PC-3 (cell line): ENCODE data around the gene AGRN. TPM values are rescaled to one million over a fixed set of nuclear protein-coding genes. Genes with fewer than 3 reads are reported as not detected.
A peak's percentile ranks its signal among the peaks of the same experiment; 100 is the strongest.

Experiments used
- ATAC-seq: fragments of 200-7000 bp; cut with Tn5 transposase; 2 replicates; pipeline ENCODE4 v1.9.1; 2020; ENCODE audit warnings: mild to moderate bottlenecking, moderate library complexity
- BruUV-seq: library from RNA; stranded (reverse); fragments of 400-500 nt; replicated peaks from 2 replicates; lab custom pipeline; 2021; lab: Mats Ljungman, UMichigan
- CTCF ChIA-PET: fragments of 300-600 bp; sonication (Branson Sonifier 250); formaldehyde crosslinking; loops from one replicate; lab custom pipeline; 2022; ENCODE audit warnings: antibody characterized with exemption; lab: Charles Lee
- POLR2A ChIA-PET: fragments of 300-600 bp; sonication (Branson Sonifier 250); formaldehyde crosslinking; loops from one replicate; lab custom pipeline; 2022; ENCODE audit warnings: antibody characterized with exemption; ENCODE audit not compliant: unreplicated experiment; lab: Charles Lee
- DNase-seq: peaks from one replicate; pipeline ENCODE4 v3.0.0-alpha.2; 2015
- H2AFZ ChIP-seq: fragments of 300-600 bp; sonication (generic); 2 replicates; pipeline ENCODE4 v1.6.0; 2016; ENCODE audit warnings: antibody characterized with exemption, low read length
- H3F3A ChIP-seq: fragments of 300-600 bp; sonication (generic); one replicate; pipeline ENCODE4 v1.6.0; 2017; ENCODE audit warnings: antibody characterized with exemption, low read length, control low read depth, mild to moderate bottlenecking; ENCODE audit not compliant: unreplicated experiment
- H3K27ac ChIP-seq: fragments of 300-600 bp; sonication (generic); 2 replicates; pipeline ENCODE4 v1.5.1; 2016; ENCODE audit warnings: mild to moderate bottlenecking, low read length
- H3K27me3 ChIP-seq: fragments of 300-600 bp; sonication (generic); 2 replicates; pipeline ENCODE4 v1.6.1; 2016; ENCODE audit warnings: low read length, mixed read lengths
- H3K36me3 ChIP-seq: fragments of 300-600 bp; sonication (generic); 2 replicates; pipeline ENCODE4 v1.6.1; 2016; ENCODE audit warnings: low read depth, mixed run types, low read length, mixed read lengths
- H3K4me1 ChIP-seq: fragments of 300-600 bp; sonication (generic); 2 replicates; pipeline ENCODE4 v1.5.1; 2016; ENCODE audit warnings: low read length; ENCODE audit not compliant: insufficient read depth
- H3K4me2 ChIP-seq: fragments of 300-600 bp; sonication (generic); 2 replicates; pipeline ENCODE4 v1.6.0; 2016; ENCODE audit warnings: low read length
- H3K4me3 ChIP-seq: fragments of 300-600 bp; sonication (generic); 2 replicates; pipeline ENCODE4 v1.5.1; 2016; ENCODE audit warnings: mild to moderate bottlenecking, low read length, mixed read lengths
- H3K79me2 ChIP-seq: fragments of 300-600 bp; sonication (generic); 2 replicates; pipeline ENCODE4 v1.6.1; 2017; ENCODE audit warnings: low read length, mixed read lengths
- H3K9ac ChIP-seq: fragments of 300-600 bp; sonication (generic); 2 replicates; pipeline ENCODE4 v1.6.0; 2016; ENCODE audit warnings: mild to moderate bottlenecking, low read length
- H3K9me2 ChIP-seq: fragments of 300-600 bp; sonication (generic); replicated peaks from 2 replicates; pipeline ENCODE4 v1.6.1; 2016; ENCODE audit warnings: mixed run types, low read length, mixed read lengths
- H3K9me3 ChIP-seq: fragments of 300-600 bp; sonication (generic); 2 replicates; pipeline ENCODE4 v1.6.1; 2016; ENCODE audit warnings: low read length, mixed read lengths
- H4K20me1 ChIP-seq: fragments of 300-600 bp; sonication (generic); 2 replicates; pipeline ENCODE4 v1.6.1; 2016; ENCODE audit warnings: low read length, mixed read lengths
- CTCF ChIP-seq: fragments of 300-600 bp; sonication (generic); conservative IDR thresholded peaks from 2 replicates; pipeline ENCODE4 v1.5.1; 2017; ENCODE audit warnings: antibody characterized with exemption, low read depth, mild to moderate bottlenecking, low read length
- EZH2 ChIP-seq: fragments of 300-600 bp; sonication (generic); IDR thresholded peaks from one replicate; pipeline ENCODE4 v1.6.1; 2017; ENCODE audit warnings: antibody characterized with exemption, mild to moderate bottlenecking, low read length; ENCODE audit not compliant: unreplicated experiment
- EZH2phosphoT487 ChIP-seq: fragments of 300-600 bp; sonication (generic); IDR thresholded peaks from 2 replicates; pipeline ENCODE4 v1.6.1; 2018; ENCODE audit warnings: mild to moderate bottlenecking, antibody characterized with exemption, low read length, borderline replicate concordance
- intact Hi-C: fragments of 100-400 bp; cut with micrococcal nuclease; formaldehyde crosslinking; loops from 2 replicates; pipeline ENCODE4 v1.9.0; 2023
- total RNA-seq: library from RNA; depleted of rRNA; stranded (reverse); fragments of >200 nt; gene quantifications from 2 replicates; pipeline ENCODE4 v1.2.3, GENCODE V29; 2014

The AGRN gene
- total RNA-seq, 1 experiment from 2014 or later, result 273 TPM

- Histone ChIP-seq H2AFZ (no peak overlapping the region), H3K27ac (peak overlapping the region; percentile 90), H3K4me3 (peak overlapping the region; percentile 74), H3K4me2 (peak overlapping the region; percentile 93), H3K9ac (peak overlapping the region; percentile 73), H3K4me1 (peaks cover 44% of the 10 kb centered on the region), H3K9me3 (no peaks in the 10 kb centered on the region), H3K9me2 (no peaks in the 10 kb centered on the region), H3K79me2 (peaks cover 26% of the 10 kb centered on the region), H3F3A (no peaks in the 10 kb centered on the region), H4K20me1 (peaks cover 18% of the 10 kb centered on the region), H3K36me3 (no peaks in the 10 kb centered on the region; the same call in 1 of the 2 replicates), H3K27me3 (no peaks in the 10 kb centered on the region)
- intact Hi-C loops, result no loop called here
- ATAC-seq (no peak), DNase-seq (no peak)
- no TSS peak for BruUV-seq
- POLR2A ChIA-PET, result no interaction called here
- CTCF ChIA-PET, result interaction anchor here (1.0 kb wide), 1 partner anchor 90 kb away, joined by 3 read pairs; no protein-coding TSS in a partner anchor
- TF ChIP-seq EZH2phosphoT487 (no peak), CTCF (no peak), EZH2 (no peak)
These were observed 53.2 kb downstream of the AGRN start for GRCh38 chr1:1072849-1073742.

- H3K79me2 ChIP-seq, result peaks cover 26% of the 10 kb centered on the region
- H3K9me3 ChIP-seq, result no peaks in the 10 kb centered on the region
- H3K9me2 ChIP-seq, result no peaks in the 10 kb centered on the region
- no peaks in the 10 kb centered on the region for H3K27me3 ChIP-seq
- intact Hi-C loops, result no loop called here
- peaks cover 18% of the 10 kb centered on the region for H4K20me1 ChIP-seq
- H3K9ac ChIP-seq, result peak within 1 kb of the TSS; percentile 73
- no peaks in the 10 kb centered on the region for H3F3A ChIP-seq
- no peak for TF ChIP-seq CTCF
- no peak for TF ChIP-seq EZH2
- peak; percentile 88 for TF ChIP-seq EZH2phosphoT487
- H3K4me1 ChIP-seq, result peaks cover 40% of the 10 kb centered on the region
- BruUV-seq, result TSS peak; percentile 52
- DNase-seq (peak; percentile 98), ATAC-seq (peak; percentile 56)
- no peak within 1 kb of the TSS for H2AFZ ChIP-seq
- H3K4me3 ChIP-seq, result peak within 1 kb of the TSS; percentile 74
- ChIA-PET CTCF (interaction anchor here (0.9 to 1.0 kb wide), 2 partner anchors 91 to 218 kb away, joined by 3 read pairs; no protein-coding TSS in a partner anchor), POLR2A (interaction anchor here (0.6 kb wide), 1 partner anchor 93 kb away, joined by 3 read pairs; no protein-coding TSS in a partner anchor)
- peak within 1 kb of the TSS; percentile 90 for H3K27ac ChIP-seq
- H3K36me3 ChIP-seq, result no peaks in the 10 kb centered on the region; the same call in 1 of the 2 replicates
- peak within 1 kb of the TSS; percentile 93 for H3K4me2 ChIP-seq
These were observed 54.0 kb downstream of the AGRN start, which contains the start of gene RNF223 for GRCh38 chr1:1073743-1074587. RNF223 (minus strand) TSS chr1:1074306; CDS start chr1:1072566, 1,740 bp downstream.
